Calu3 (cell line): ENCODE measurements around the gene EEPD1. TPM values are rescaled to one million over a fixed set of nuclear protein-coding genes. Genes with fewer than 3 reads are reported as not detected.
A peak's percentile ranks its signal among the peaks of the same experiment; 100 is the strongest.
"Not testable (repeated sequence)": the region's sequence is repeated elsewhere in the genome, so short reads cannot be mapped to it uniquely, and the experiment has no call there.

Experiments
- BruUV-seq: library from RNA; stranded (reverse); fragments of 400-500 nt; replicated peaks from 2 replicates; lab custom pipeline; 2021; lab: Mats Ljungman, UMichigan
- CTCF ChIA-PET: fragments of 300-600 bp; sonication (Branson Sonifier 250); formaldehyde crosslinking; loops from one replicate; lab custom pipeline; 2022; ENCODE audit warnings: antibody characterized with exemption; lab: Charles Lee
- DNase-seq: peaks from one replicate; pipeline ENCODE4 v3.0.0; 2022
- H3K27ac Mint-ChIP-seq: one replicate; pipeline ENCODE4 v1.8.0; 2022; ENCODE audit warnings: mixed read lengths; ENCODE audit not compliant: unreplicated experiment
- H3K27me3 Mint-ChIP-seq: one replicate; pipeline ENCODE4 v1.8.0; 2022; ENCODE audit warnings: mixed read lengths; ENCODE audit not compliant: unreplicated experiment
- H3K36me3 Mint-ChIP-seq: one replicate; pipeline ENCODE4 v1.8.0; 2022; ENCODE audit warnings: mild to moderate bottlenecking, moderate library complexity, mixed read lengths; ENCODE audit not compliant: insufficient read depth, unreplicated experiment
- H3K4me1 Mint-ChIP-seq: one replicate; pipeline ENCODE4 v1.8.0; 2022; ENCODE audit warnings: mild to moderate bottlenecking, low read depth, mixed read lengths; ENCODE audit not compliant: unreplicated experiment
- H3K4me3 Mint-ChIP-seq: one replicate; pipeline ENCODE4 v1.8.0; 2022; ENCODE audit warnings: mild to moderate bottlenecking, low read depth, moderate library complexity, mixed read lengths; ENCODE audit not compliant: unreplicated experiment
- H3K9me3 Mint-ChIP-seq: one replicate; pipeline ENCODE4 v1.8.0; 2022; ENCODE audit warnings: low read depth, mixed read lengths; ENCODE audit not compliant: unreplicated experiment
- CTCF ChIP-seq: fragments of 200-600 bp; IDR thresholded peaks from one replicate; pipeline ENCODE4 v1.8.0; 2022; ENCODE audit warnings: antibody characterized with exemption; ENCODE audit not compliant: unreplicated experiment
- intact Hi-C: fragments of 100-400 bp; cut with micrococcal nuclease; formaldehyde crosslinking; loops from one replicate; pipeline ENCODE4 v1.10.0; 2022; ENCODE audit not compliant: unreplicated experiment
- total RNA-seq: library from RNA; stranded (reverse); gene quantifications from 2 replicates; pipeline ENCODE4 v1.2.3, GENCODE V29; 2022

Gene EEPD1
- total RNA-seq, 1 experiment from 2014 or later = 48.8 TPM

GRCh38 chr7:36245684-36246299, 92.7 kb downstream of the EEPD1 start:
- Mint-ChIP-seq H3K4me3 (no peak overlapping the region), H3K36me3 (peaks cover 4% of the 10 kb centered on the region), H3K27me3 (no peaks in the 10 kb centered on the region), H3K27ac (no peak overlapping the region), H3K9me3 (no peaks in the 10 kb centered on the region), H3K4me1 (no peaks in the 10 kb centered on the region)
- no TSS peak for BruUV-seq
- TF ChIP-seq CTCF = no peak
- CTCF ChIA-PET = interaction anchor here (0.9 kb wide), 1 partner anchor 11 kb away, joined by 3 read pairs; no protein-coding TSS in a partner anchor
- DNase-seq = no peak
- intact Hi-C loops = no loop called here

GRCh38 chr7:36249091-36249490, 96.0 kb downstream of the EEPD1 start:
- intact Hi-C loops = no loop called here
- Mint-ChIP-seq H3K9me3 (peaks cover 2% of the 10 kb centered on the region), H3K4me3 (no peak overlapping the region), H3K36me3 (no peaks in the 10 kb centered on the region), H3K4me1 (no peaks in the 10 kb centered on the region), H3K27ac (no peak overlapping the region), H3K27me3 (no peaks in the 10 kb centered on the region)
- DNase-seq = no peak
- CTCF ChIA-PET = interaction anchor here (0.6 to 0.7 kb wide), 2 partner anchors 104 to 135 kb away, joined by 3 to 4 read pairs; no protein-coding TSS in a partner anchor
- no peak for TF ChIP-seq CTCF
- no TSS peak for BruUV-seq

DNA sequence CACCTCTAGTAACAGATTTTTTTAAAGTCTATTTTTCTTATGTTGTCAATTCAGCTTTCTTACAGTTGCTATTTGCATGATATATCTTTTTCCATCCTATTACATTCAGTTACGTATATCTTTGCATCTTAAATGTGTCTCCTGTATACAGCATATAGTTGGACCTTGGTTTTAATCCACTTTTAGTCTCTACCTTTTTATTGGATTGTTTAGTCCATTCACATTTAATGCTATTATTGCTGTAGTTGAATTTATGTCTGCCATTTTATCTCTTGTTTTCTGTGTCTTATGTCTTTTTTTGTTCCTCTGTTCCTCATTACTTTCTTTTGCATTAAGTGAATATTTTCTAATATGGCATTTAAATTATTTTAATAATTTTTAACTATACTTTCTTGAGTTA, 100.6 kb downstream of the EEPD1 start:
- no peaks in the 10 kb centered on the region for H3K27me3 Mint-ChIP-seq
- no peak overlapping the region for H3K4me3 Mint-ChIP-seq
- H3K27ac Mint-ChIP-seq = no peak overlapping the region
- intact Hi-C loops = no loop called here
- peaks cover 4% of the 10 kb centered on the region for H3K36me3 Mint-ChIP-seq
- DNase-seq = no peak
- CTCF ChIA-PET = no interaction called here
- H3K4me1 Mint-ChIP-seq = peaks cover 33% of the 10 kb centered on the region
- no peak for TF ChIP-seq CTCF
- peaks cover 10% of the 10 kb centered on the region for H3K9me3 Mint-ChIP-seq
- no TSS peak for BruUV-seq

DNA sequence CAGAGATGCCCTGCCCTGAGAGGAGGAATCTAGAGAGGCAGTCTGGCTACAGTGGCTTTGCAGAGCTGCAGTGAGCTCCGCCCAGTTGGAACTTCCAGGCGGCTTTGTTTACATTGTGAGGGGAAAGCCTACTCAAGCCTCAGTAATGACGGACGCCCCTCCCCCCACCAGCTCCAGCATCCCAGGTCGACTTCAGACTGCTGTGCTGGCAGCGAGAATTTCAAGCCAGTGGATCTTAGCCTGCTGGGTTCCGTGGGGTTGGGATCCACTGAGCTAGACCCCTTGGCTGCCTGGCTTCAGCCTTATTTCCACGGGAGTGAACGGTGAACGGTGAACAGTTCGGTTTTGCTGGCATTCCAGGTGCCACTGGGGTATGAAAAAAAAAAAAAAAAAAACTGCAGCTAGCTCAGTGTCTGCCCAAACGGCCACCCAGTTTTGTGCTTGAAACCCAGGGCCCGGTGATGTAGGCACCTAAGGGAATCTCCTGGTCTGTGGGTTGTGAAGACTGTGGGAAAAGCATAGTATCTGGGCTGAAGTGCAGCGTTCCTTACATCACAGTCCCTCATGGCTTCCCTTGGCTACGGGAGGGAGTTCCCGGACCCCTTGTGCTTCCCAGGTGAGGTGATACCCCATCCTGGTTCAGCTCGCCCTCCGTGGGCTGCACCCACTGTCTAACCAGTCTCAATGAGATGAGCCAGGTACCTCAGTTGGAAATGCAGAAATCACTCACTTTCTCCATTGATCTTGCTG, 105.6 kb downstream of the EEPD1 start:
- intact Hi-C loops, H3K9me3 Mint-ChIP-seq, H3K36me3 Mint-ChIP-seq, H3K27me3 Mint-ChIP-seq, BruUV-seq: not testable (repeated sequence)
- Mint-ChIP-seq H3K4me1 (peaks cover 76% of the 10 kb centered on the region), H3K27ac (peak overlapping the region; percentile 38), H3K4me3 (peak overlapping the region; percentile 55)
- CTCF ChIA-PET = interaction anchor here (0.8 to 1.8 kb wide), 7 partner anchors 9 to 283 kb away, joined by 3 to 9 read pairs (median 4); no protein-coding TSS in a partner anchor
- peak; percentile 95 for DNase-seq
